GM12875 (cell line): ENCODE results near the gene RASGRF2.

Source experiments
- H3K4me3 ChIP-seq: one replicate; pipeline ENCODE4 v1.5.1; 2011; ENCODE audit warnings: low read depth, low read length, control low read depth
- CTCF ChIP-seq: IDR thresholded peaks from 2 replicates; pipeline ENCODE4 v1.5.1; 2011; ENCODE audit warnings: low read depth, mild to moderate bottlenecking, control low read depth, inconsistent platforms, low read length, moderate library complexity, borderline replicate concordance; ENCODE audit not compliant: insufficient read depth

The RASGRF2 gene

GRCh38 chr5:81226949-81227348 lies 266.8 kb downstream of the RASGRF2 start:
- no peak overlapping the region for H3K4me3 ChIP-seq
- TF ChIP-seq CTCF = no peak

GRCh38 chr5:81228084-81228483 lies 267.9 kb downstream of the RASGRF2 start:
- TF ChIP-seq CTCF = no peak
- H3K4me3 ChIP-seq = no peak overlapping the region

GRCh38 chr5:81230416-81230815 lies 270.3 kb downstream of the RASGRF2 start:
- no peak overlapping the region for H3K4me3 ChIP-seq
- TF ChIP-seq CTCF = no peak

GRCh38 chr5:81232464-81233079 lies 272.4 kb downstream of the RASGRF2 start:
- no peak for TF ChIP-seq CTCF
- no peak overlapping the region for H3K4me3 ChIP-seq

- no peak within 1 kb of the TSS for H3K4me3 ChIP-seq
- no peak for TF ChIP-seq CTCF
Observed at GRCh38 chr5:81233080-81233634, 273.0 kb downstream of the RASGRF2 start, which contains the start of gene CKMT2. Gene CKMT2, plus strand, starts transcription at chr5:81233322. Its CDS starts 17,811 bp downstream, at chr5:81251133.

- H3K4me3 ChIP-seq = no peak overlapping the region
- TF ChIP-seq CTCF = no peak
Observed at GRCh38 chr5:81234299-81234698, 274.1 kb downstream of the RASGRF2 start.

- H3K4me3 ChIP-seq = no peak overlapping the region
- TF ChIP-seq CTCF = no peak
Observed at GRCh38 chr5:81234801-81235200, 274.6 kb downstream of the RASGRF2 start.
